IgD-negative memory B cell (primary cell): ENCODE measurements around the gene OR6T1. TPM values are rescaled to one million over a fixed set of nuclear protein-coding genes. Genes with fewer than 3 reads are reported as not detected.
A peak's percentile ranks its signal among the peaks of the same experiment; 100 is the strongest.

Experiments
- H3K27ac Mint-ChIP-seq, 3 donors: one replicate each; pipeline ENCODE4 v1.8.0; 2020 to 2022; ENCODE audit warnings: mild to moderate bottlenecking in 3 of 3, mixed read lengths in 3 of 3, moderate library complexity in 1 of 3
- H3K27me3 Mint-ChIP-seq: one replicate; pipeline ENCODE4 v1.8.0; 2021; ENCODE audit warnings: mixed read lengths
- H3K36me3 Mint-ChIP-seq: one replicate; pipeline ENCODE4 v1.8.0; 2020; ENCODE audit warnings: mild to moderate bottlenecking, mixed read lengths
- H3K4me1 Mint-ChIP-seq, 3 donors: one replicate each; pipeline ENCODE4 v1.8.0; 2020 to 2022; ENCODE audit warnings: mixed read lengths in 3 of 3, mild to moderate bottlenecking in 1 of 3
- H3K4me3 Mint-ChIP-seq, 4 donors: one replicate each; pipeline ENCODE4 v1.8.0; 2020 to 2022; ENCODE audit warnings: mild to moderate bottlenecking in 4 of 4, mixed read lengths in 4 of 4, moderate library complexity in 3 of 4
- H3K9me3 Mint-ChIP-seq, 3 donors: one replicate each; pipeline ENCODE4 v1.8.0; 2020 to 2021; ENCODE audit warnings: mixed read lengths in 3 of 3, mild to moderate bottlenecking in 1 of 3
- polyA plus RNA-seq: library from polyadenylated mRNA; unstranded; fragments of 300-500 nt; fragmentation: Illumina TruSeq; gene quantifications from one replicate; pipeline ENCODE4 v1.2.3, GENCODE V29; 2021

OR6T1 gene
- polyA plus RNA-seq = not detected

GRCh38 chr11:123943738-123944137 lies at the start of gene OR6T1:
Gene OR6T1, minus strand, starts transcription at chr11:123943838. Its CDS starts 0 bp downstream, at chr11:123943838.
- Mint-ChIP-seq H3K9me3 (peaks cover 0 to 2% (median 2%) of the 10 kb centered on the region in 3 donors), H3K4me1 (peaks cover 0 to 2% (median 0%) of the 10 kb centered on the region in 3 donors), H3K27ac (no peak within 1 kb of the TSS), H3K4me3 (no peak within 1 kb of the TSS), H3K27me3 (peaks cover 2% of the 10 kb centered on the region), H3K36me3 (no peaks in the 10 kb centered on the region)

GRCh38 chr11:123979311-123979710 lies 35.7 kb upstream of the OR6T1 start:
- no peaks in the 10 kb centered on the region for H3K4me1 Mint-ChIP-seq
- H3K36me3 Mint-ChIP-seq = no peaks in the 10 kb centered on the region
- no peaks in the 10 kb centered on the region for H3K27me3 Mint-ChIP-seq

GRCh38 chr11:123977731-123978347 lies 34.2 kb upstream of the OR6T1 start, which contains the start of gene OR10S1:
Gene OR10S1, minus strand, starts transcription at chr11:123977781. Its CDS starts 117 bp downstream, at chr11:123977664.
- H3K4me1 Mint-ChIP-seq = no peaks in the 10 kb centered on the region
- peak within 1 kb of the TSS in 1 of 4 donors; percentile 10 for H3K4me3 Mint-ChIP-seq
- H3K27ac Mint-ChIP-seq = no peak within 1 kb of the TSS
- peaks cover 0 to 8% (median 0%) of the 10 kb centered on the region in 3 donors for H3K9me3 Mint-ChIP-seq
- no peaks in the 10 kb centered on the region for H3K27me3 Mint-ChIP-seq
- H3K36me3 Mint-ChIP-seq = no peaks in the 10 kb centered on the region

More at GRCh38 chr11:123979311-123979710, 35.7 kb upstream of the OR6T1 start:
- Mint-ChIP-seq H3K9me3 (peaks cover 0 to 10% (median under 1%) of the 10 kb centered on the region in 3 donors), H3K4me3 (no peak overlapping the region), H3K27ac (no peak overlapping the region)

GRCh38 chr11:123976770-123977560 lies 33.3 kb upstream of the OR6T1 start:
- Mint-ChIP-seq H3K4me1 (no peaks in the 10 kb centered on the region), H3K27ac (no peak overlapping the region), H3K9me3 (peaks cover 0 to 4% (median 0%) of the 10 kb centered on the region in 3 donors), H3K27me3 (no peaks in the 10 kb centered on the region), H3K36me3 (no peaks in the 10 kb centered on the region), H3K4me3 (peak overlapping the region in 1 of 4 donors; percentile 10)

- peaks cover 0 to 9% (median 0%) of the 10 kb centered on the region in 3 donors for H3K9me3 Mint-ChIP-seq
- no peak overlapping the region for H3K4me3 Mint-ChIP-seq
- no peaks in the 10 kb centered on the region for H3K4me1 Mint-ChIP-seq
- H3K27me3 Mint-ChIP-seq = no peaks in the 10 kb centered on the region
- H3K27ac Mint-ChIP-seq = no peak overlapping the region
- no peaks in the 10 kb centered on the region for H3K36me3 Mint-ChIP-seq
These were observed 30.2 kb upstream of the OR6T1 start for GRCh38 chr11:123973816-123974215.

- H3K36me3 Mint-ChIP-seq = peaks cover 3% of the 10 kb centered on the region
- no peaks in the 10 kb centered on the region for H3K4me1 Mint-ChIP-seq
- H3K27me3 Mint-ChIP-seq = no peaks in the 10 kb centered on the region
- no peak overlapping the region for H3K4me3 Mint-ChIP-seq
- H3K9me3 Mint-ChIP-seq = peaks cover 5 to 10% (median 7%) of the 10 kb centered on the region in 3 donors
- no peak overlapping the region for H3K27ac Mint-ChIP-seq
These were observed 13.1 kb upstream of the OR6T1 start for GRCh38 chr11:123956752-123957151.

GRCh38 chr11:123945132-123945531 lies 1.5 kb upstream of the OR6T1 start:
- no peak overlapping the region for H3K27ac Mint-ChIP-seq

GRCh38 chr11:123942413-123942812 lies 1.2 kb downstream of the OR6T1 start:
- H3K4me1 Mint-ChIP-seq = peaks cover 0 to 2% (median 0%) of the 10 kb centered on the region in 3 donors
- no peaks in the 10 kb centered on the region for H3K36me3 Mint-ChIP-seq
- peaks cover 4% of the 10 kb centered on the region for H3K27me3 Mint-ChIP-seq
- no peak overlapping the region for H3K27ac Mint-ChIP-seq
- H3K4me3 Mint-ChIP-seq = no peak overlapping the region
- H3K9me3 Mint-ChIP-seq = peaks cover 0 to 2% (median 2%) of the 10 kb centered on the region in 3 donors

More at GRCh38 chr11:123945132-123945531, 1.5 kb upstream of the OR6T1 start:
- Mint-ChIP-seq H3K4me3 (no peak overlapping the region), H3K4me1 (peaks cover 0 to 2% (median 0%) of the 10 kb centered on the region in 3 donors), H3K27me3 (no peaks in the 10 kb centered on the region), H3K9me3 (peaks cover 0 to 2% (median 2%) of the 10 kb centered on the region in 3 donors), H3K36me3 (no peaks in the 10 kb centered on the region)

GRCh38 chr11:123939317-123939716 lies 4.3 kb downstream of the OR6T1 start, which contains the start of gene OR4D5:
Gene OR4D5, plus strand, starts transcription at chr11:123939617. Its CDS starts 0 bp downstream, at chr11:123939617.
- H3K27me3 Mint-ChIP-seq = peaks cover 4% of the 10 kb centered on the region
- no peak within 1 kb of the TSS for H3K4me3 Mint-ChIP-seq
- H3K27ac Mint-ChIP-seq = no peak within 1 kb of the TSS
- H3K36me3 Mint-ChIP-seq = no peaks in the 10 kb centered on the region
- peaks cover 0 to 2% (median 0%) of the 10 kb centered on the region in 3 donors for H3K9me3 Mint-ChIP-seq
- H3K4me1 Mint-ChIP-seq = peaks cover 0 to 2% (median 0%) of the 10 kb centered on the region in 3 donors

- Mint-ChIP-seq H3K4me1 (no peaks in the 10 kb centered on the region), H3K4me3 (no peak overlapping the region), H3K36me3 (peaks cover 2% of the 10 kb centered on the region), H3K9me3 (peaks cover 0 to 5% (median 2%) of the 10 kb centered on the region in 3 donors), H3K27me3 (no peaks in the 10 kb centered on the region), H3K27ac (no peak overlapping the region)
These were observed 19.6 kb downstream of the OR6T1 start for GRCh38 chr11:123924027-123924426.

GRCh38 chr11:123920943-123921342 lies 22.7 kb downstream of the OR6T1 start:
- no peaks in the 10 kb centered on the region for H3K27me3 Mint-ChIP-seq
- no peak overlapping the region for H3K4me3 Mint-ChIP-seq
- no peaks in the 10 kb centered on the region for H3K4me1 Mint-ChIP-seq
- H3K27ac Mint-ChIP-seq = no peak overlapping the region
- H3K36me3 Mint-ChIP-seq = no peaks in the 10 kb centered on the region
- peaks cover 0 to 8% (median 0%) of the 10 kb centered on the region in 3 donors for H3K9me3 Mint-ChIP-seq

GRCh38 chr11:123905826-123906225 lies 37.8 kb downstream of the OR6T1 start:
- peaks cover 1% of the 10 kb centered on the region for H3K27me3 Mint-ChIP-seq
- peaks cover 0 to 1% (median 0%) of the 10 kb centered on the region in 3 donors for H3K4me1 Mint-ChIP-seq
- H3K9me3 Mint-ChIP-seq = no peaks in the 10 kb centered on the region
- no peak overlapping the region for H3K4me3 Mint-ChIP-seq
- no peak overlapping the region for H3K27ac Mint-ChIP-seq
- no peaks in the 10 kb centered on the region for H3K36me3 Mint-ChIP-seq

- peaks cover 1% of the 10 kb centered on the region for H3K27me3 Mint-ChIP-seq
- H3K4me1 Mint-ChIP-seq = peaks cover 0 to 1% (median 0%) of the 10 kb centered on the region in 3 donors
- no peak overlapping the region for H3K4me3 Mint-ChIP-seq
- no peak overlapping the region for H3K27ac Mint-ChIP-seq
- no peaks in the 10 kb centered on the region for H3K36me3 Mint-ChIP-seq
- H3K9me3 Mint-ChIP-seq = no peaks in the 10 kb centered on the region
These were observed 38.7 kb downstream of the OR6T1 start for GRCh38 chr11:123904932-123905331.

- H3K27me3 Mint-ChIP-seq = peaks cover 1% of the 10 kb centered on the region
- peaks cover 0 to 1% (median 0%) of the 10 kb centered on the region in 3 donors for H3K4me1 Mint-ChIP-seq
- H3K27ac Mint-ChIP-seq = no peak overlapping the region
- no peaks in the 10 kb centered on the region for H3K9me3 Mint-ChIP-seq
- no peak overlapping the region for H3K4me3 Mint-ChIP-seq
- H3K36me3 Mint-ChIP-seq = no peaks in the 10 kb centered on the region
These were observed 39.7 kb downstream of the OR6T1 start for GRCh38 chr11:123903932-123904331.

- peaks cover 1% of the 10 kb centered on the region for H3K27me3 Mint-ChIP-seq
- no peaks in the 10 kb centered on the region for H3K36me3 Mint-ChIP-seq
- H3K27ac Mint-ChIP-seq = no peak within 1 kb of the TSS
- no peaks in the 10 kb centered on the region for H3K9me3 Mint-ChIP-seq
- H3K4me3 Mint-ChIP-seq = no peak within 1 kb of the TSS
- peaks cover 0 to 1% (median 0%) of the 10 kb centered on the region in 3 donors for H3K4me1 Mint-ChIP-seq
These were observed 41.8 kb downstream of the OR6T1 start, which contains the start of gene OR8D4 for GRCh38 chr11:123901867-123902266. Gene OR8D4, plus strand, starts transcription at chr11:123902167. Its CDS starts 4,265 bp downstream, at chr11:123906432.
